ENCODE results near the gene DRAM1.
"Not testable (repeated sequence)": the region's sequence is repeated elsewhere in the genome, so short reads cannot be mapped to it uniquely, and the experiment has no call there.

Gene DRAM1

DNA sequence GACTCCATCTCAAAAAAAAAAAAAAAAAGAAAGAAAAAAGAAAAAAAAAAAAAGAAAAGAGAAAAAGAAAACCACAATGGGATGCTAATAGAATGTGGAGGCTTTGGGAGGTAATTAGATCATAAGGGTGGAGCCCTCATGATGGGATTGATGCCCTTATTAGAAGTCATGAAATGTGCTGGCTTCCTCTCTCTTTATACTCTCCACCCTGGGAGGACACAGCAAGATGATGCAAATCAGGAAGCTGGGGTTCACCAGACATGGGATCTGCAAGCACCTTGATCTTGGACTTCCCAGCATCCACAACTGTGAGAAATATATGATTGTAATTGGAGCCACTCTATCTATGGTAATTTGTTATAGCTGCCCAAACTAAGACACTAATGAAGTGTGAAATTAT is 13.4 kb upstream of the DRAM1 start:
- no peak overlapping the region for H3K9ac ChIP-seq (ENCODE audit: low read depth, low read length)
- no peaks in the 10 kb centered on the region for H3K27me3 ChIP-seq (ENCODE audit: control insufficient read depth, insufficient read depth, low read length)
- no peak overlapping the region for H3K4me2 ChIP-seq (ENCODE audit: low read length)
- H3K4me3 ChIP-seq (ENCODE audit: low read length) = no peak overlapping the region
- no peaks in the 10 kb centered on the region for H3K36me3 ChIP-seq (ENCODE audit: insufficient read depth, low read length)
- peaks cover 10% of the 10 kb centered on the region for H3K4me1 ChIP-seq (ENCODE audit: control insufficient read depth, insufficient read depth, low read length)
- no peaks in the 10 kb centered on the region for H3K9me3 ChIP-seq (replicated peaks; ENCODE audit: low read length)

GRCh38 chr12:101866615-101867373 is 10.6 kb upstream of the DRAM1 start:
- Histone ChIP-seq H3K9ac (ENCODE audit: low read depth, low read length) (no peak overlapping the region), H3K36me3 (ENCODE audit: insufficient read depth, low read length) (no peaks in the 10 kb centered on the region), H3K9me3 (replicated peaks; ENCODE audit: low read length) (no peaks in the 10 kb centered on the region), H3K27me3 (ENCODE audit: control insufficient read depth, insufficient read depth, low read length) (no peaks in the 10 kb centered on the region), H3K4me1 (ENCODE audit: control insufficient read depth, insufficient read depth, low read length) (no peaks in the 10 kb centered on the region), H3K4me2 (ENCODE audit: low read length) (no peak overlapping the region), H3K4me3 (ENCODE audit: low read length) (no peak overlapping the region)

GRCh38 chr12:101867619-101868018 is 9.8 kb upstream of the DRAM1 start:
- not testable (repeated sequence) for H3K4me3 ChIP-seq (ENCODE audit: low read length); H3K9ac ChIP-seq (ENCODE audit: low read depth, low read length); H3K36me3 ChIP-seq (ENCODE audit: insufficient read depth, low read length); H3K9me3 ChIP-seq (replicated peaks; ENCODE audit: low read length); H3K4me2 ChIP-seq (ENCODE audit: low read length); H3K27me3 ChIP-seq (ENCODE audit: control insufficient read depth, insufficient read depth, low read length); H3K4me1 ChIP-seq (ENCODE audit: control insufficient read depth, insufficient read depth, low read length)

DNA sequence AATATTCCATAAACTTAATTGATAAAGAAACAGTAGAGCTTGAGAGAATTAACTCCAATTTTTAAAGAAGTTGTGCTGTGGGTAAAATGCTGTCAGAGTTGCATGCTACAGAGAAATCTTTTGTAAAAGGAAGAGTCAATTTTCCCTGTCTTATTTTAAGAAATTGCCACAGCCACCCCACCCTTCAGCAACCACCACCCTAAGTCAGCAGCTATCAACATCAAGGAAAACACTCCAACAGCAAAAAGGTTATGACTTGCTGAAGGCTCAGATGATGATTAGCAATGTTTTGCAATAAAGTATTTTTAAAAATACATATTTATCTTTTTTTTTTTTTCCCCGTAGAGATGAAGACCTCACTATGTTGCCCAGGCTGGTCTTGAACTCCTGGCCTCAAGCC is 6.5 kb upstream of the DRAM1 start:
- no peak overlapping the region for H3K4me3 ChIP-seq (ENCODE audit: low read length)
- peaks cover 8% of the 10 kb centered on the region for H3K4me1 ChIP-seq (ENCODE audit: control insufficient read depth, insufficient read depth, low read length)
- H3K4me2 ChIP-seq (ENCODE audit: low read length) = no peak overlapping the region
- no peaks in the 10 kb centered on the region for H3K36me3 ChIP-seq (ENCODE audit: insufficient read depth, low read length)
- H3K9ac ChIP-seq (ENCODE audit: low read depth, low read length) = no peak overlapping the region
- no peaks in the 10 kb centered on the region for H3K27me3 ChIP-seq (ENCODE audit: control insufficient read depth, insufficient read depth, low read length)
- no peaks in the 10 kb centered on the region for H3K9me3 ChIP-seq (replicated peaks; ENCODE audit: low read length)

DNA sequence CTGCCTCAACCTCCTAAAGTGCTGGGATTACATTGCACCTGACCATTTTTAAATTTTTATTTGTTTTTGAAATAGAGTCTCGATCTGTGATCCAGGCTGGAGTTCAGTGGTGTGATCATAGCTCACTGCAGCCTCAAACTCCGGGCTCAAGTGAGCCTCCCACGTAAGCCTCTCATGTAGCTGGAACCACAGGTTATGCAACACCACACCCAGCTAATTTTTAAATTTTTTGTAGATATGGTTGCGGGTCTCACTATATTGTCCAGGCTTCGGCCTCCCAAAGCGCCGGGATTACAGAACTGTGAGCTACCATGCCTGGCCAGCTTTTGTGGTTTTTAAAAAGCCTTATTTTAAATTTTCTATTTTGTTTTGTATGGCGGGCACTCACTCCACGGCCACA is 2.2 kb upstream of the DRAM1 start:
- H3K4me3 ChIP-seq (ENCODE audit: low read length) = no peak overlapping the region
- H3K36me3 ChIP-seq (ENCODE audit: insufficient read depth, low read length) = no peaks in the 10 kb centered on the region
- no peaks in the 10 kb centered on the region for H3K27me3 ChIP-seq (ENCODE audit: control insufficient read depth, insufficient read depth, low read length)
- H3K9ac ChIP-seq (ENCODE audit: low read depth, low read length) = peak overlapping the region; percentile 22
- H3K4me1 ChIP-seq (ENCODE audit: control insufficient read depth, insufficient read depth, low read length) = peaks cover 20% of the 10 kb centered on the region
- H3K9me3 ChIP-seq (replicated peaks; ENCODE audit: low read length) = no peaks in the 10 kb centered on the region
- no peak overlapping the region for H3K4me2 ChIP-seq (ENCODE audit: low read length)

DNA sequence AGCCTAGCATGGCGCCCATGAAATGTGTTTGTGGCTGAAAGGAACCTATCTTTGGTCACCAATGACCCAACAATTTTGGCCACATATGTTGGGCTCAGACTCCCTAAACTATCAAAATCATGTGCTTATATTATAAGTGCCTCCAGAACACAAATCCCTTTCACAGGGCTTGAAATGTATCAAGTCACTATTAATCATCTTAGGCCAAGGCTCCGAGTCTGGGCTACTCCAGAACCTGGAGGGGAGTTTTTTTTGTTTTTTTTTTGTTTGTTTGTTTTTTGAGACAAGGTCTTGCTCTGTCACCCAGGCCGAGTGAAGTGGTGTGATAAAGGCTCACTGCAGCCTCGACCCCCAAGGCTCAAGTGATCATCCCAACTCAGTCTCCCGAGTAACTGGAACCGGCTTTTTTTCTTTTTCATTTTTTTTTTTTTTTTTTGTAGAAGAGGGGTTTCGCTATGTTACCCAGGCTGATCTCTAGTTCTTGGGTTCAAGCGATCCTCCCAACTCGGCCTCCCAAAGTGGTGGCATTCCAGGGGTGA is 989 bp upstream of the DRAM1 start:
- Histone ChIP-seq H3K36me3 (ENCODE audit: insufficient read depth, low read length) (peaks cover 2% of the 10 kb centered on the region), H3K4me3 (ENCODE audit: low read length) (peak overlapping the region; percentile 91), H3K4me1 (ENCODE audit: control insufficient read depth, insufficient read depth, low read length) (peaks cover 20% of the 10 kb centered on the region), H3K4me2 (ENCODE audit: low read length) (peak overlapping the region; percentile 84), H3K9ac (ENCODE audit: low read depth, low read length) (peak overlapping the region; percentile 96), H3K27me3 (ENCODE audit: control insufficient read depth, insufficient read depth, low read length) (no peaks in the 10 kb centered on the region), H3K9me3 (replicated peaks; ENCODE audit: low read length) (no peaks in the 10 kb centered on the region)

DNA sequence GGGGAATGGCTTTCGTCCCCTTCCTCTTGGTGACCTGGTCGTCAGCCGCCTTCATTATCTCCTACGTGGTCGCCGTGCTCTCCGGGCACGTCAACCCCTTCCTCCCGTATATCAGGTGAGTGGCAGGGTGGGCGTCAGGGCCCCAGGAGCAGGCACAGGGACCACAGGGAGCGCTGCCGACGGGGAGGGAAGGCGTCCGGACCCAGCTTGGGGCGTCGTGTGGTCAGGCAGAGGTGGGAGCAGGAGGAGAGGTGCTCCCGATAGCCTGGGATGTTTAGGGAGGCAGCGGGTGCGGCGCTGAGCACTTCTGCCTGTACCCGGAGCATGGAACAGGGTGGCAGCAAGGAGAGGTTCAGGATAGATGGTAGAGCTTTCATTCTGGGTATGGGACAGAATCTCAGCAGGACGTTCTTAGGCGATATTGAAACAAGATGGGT is 444 bp downstream of the DRAM1 start:
- peaks cover 20% of the 10 kb centered on the region for H3K4me1 ChIP-seq (ENCODE audit: control insufficient read depth, insufficient read depth, low read length)
- peak overlapping the region; percentile 84 for H3K4me2 ChIP-seq (ENCODE audit: low read length)

DNA sequence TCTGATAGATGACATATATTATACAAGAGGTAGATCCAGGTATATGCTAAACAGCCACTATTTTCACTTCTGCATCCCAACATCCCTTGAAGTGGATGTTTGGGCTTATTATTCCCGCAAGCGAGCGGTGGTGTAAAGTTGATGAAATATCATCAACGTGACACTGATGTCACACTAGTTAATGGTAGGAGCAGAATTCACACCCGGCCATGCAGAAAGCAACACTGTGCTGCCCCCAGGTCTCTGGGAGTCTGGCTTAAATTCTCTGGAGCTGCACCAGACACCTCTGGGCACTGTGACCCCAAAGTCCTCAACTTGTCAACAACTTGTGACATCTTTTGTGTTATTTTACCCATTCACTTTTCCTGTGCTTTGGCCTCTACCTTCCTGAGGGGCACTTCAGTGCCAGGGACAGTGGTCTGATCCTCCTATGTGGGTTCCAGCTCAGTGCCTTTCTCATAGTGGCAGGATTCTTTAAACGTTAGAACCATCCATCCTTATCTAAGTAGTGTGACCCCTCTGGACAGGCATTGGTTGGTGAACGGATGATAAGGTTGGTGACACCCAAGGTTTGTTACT is 952 bp downstream of the DRAM1 start:
- H3K27me3 ChIP-seq (ENCODE audit: control insufficient read depth, insufficient read depth, low read length) = no peaks in the 10 kb centered on the region
- H3K9me3 ChIP-seq (replicated peaks; ENCODE audit: low read length) = no peaks in the 10 kb centered on the region
- H3K4me3 ChIP-seq (ENCODE audit: low read length) = peak overlapping the region; percentile 91
- peaks cover 4% of the 10 kb centered on the region for H3K36me3 ChIP-seq (ENCODE audit: insufficient read depth, low read length)
- H3K9ac ChIP-seq (ENCODE audit: low read depth, low read length) = peak overlapping the region; percentile 96
- peaks cover 20% of the 10 kb centered on the region for H3K4me1 ChIP-seq (ENCODE audit: control insufficient read depth, insufficient read depth, low read length)
- H3K4me2 ChIP-seq (ENCODE audit: low read length) = peak overlapping the region; percentile 84

More for the DNA sequence above, 444 bp downstream of the DRAM1 start:
- Histone ChIP-seq H3K27me3 (ENCODE audit: control insufficient read depth, insufficient read depth, low read length) (no peaks in the 10 kb centered on the region), H3K36me3 (ENCODE audit: insufficient read depth, low read length) (peaks cover 4% of the 10 kb centered on the region), H3K4me3 (ENCODE audit: low read length) (peak overlapping the region; percentile 91), H3K9me3 (replicated peaks; ENCODE audit: low read length) (no peaks in the 10 kb centered on the region), H3K9ac (ENCODE audit: low read depth, low read length) (peak overlapping the region; percentile 96)

- peaks cover 4% of the 10 kb centered on the region for H3K36me3 ChIP-seq (ENCODE audit: insufficient read depth, low read length)
- no peaks in the 10 kb centered on the region for H3K27me3 ChIP-seq (ENCODE audit: control insufficient read depth, insufficient read depth, low read length)
- H3K4me3 ChIP-seq (ENCODE audit: low read length) = no peak overlapping the region
- peaks cover 14% of the 10 kb centered on the region for H3K4me1 ChIP-seq (ENCODE audit: control insufficient read depth, insufficient read depth, low read length)
- H3K9ac ChIP-seq (ENCODE audit: low read depth, low read length) = no peak overlapping the region
- H3K9me3 ChIP-seq (replicated peaks; ENCODE audit: low read length) = no peaks in the 10 kb centered on the region
- no peak overlapping the region for H3K4me2 ChIP-seq (ENCODE audit: low read length)
These were observed 3.4 kb downstream of the DRAM1 start for GRCh38 chr12:101880769-101881168.

DNA sequence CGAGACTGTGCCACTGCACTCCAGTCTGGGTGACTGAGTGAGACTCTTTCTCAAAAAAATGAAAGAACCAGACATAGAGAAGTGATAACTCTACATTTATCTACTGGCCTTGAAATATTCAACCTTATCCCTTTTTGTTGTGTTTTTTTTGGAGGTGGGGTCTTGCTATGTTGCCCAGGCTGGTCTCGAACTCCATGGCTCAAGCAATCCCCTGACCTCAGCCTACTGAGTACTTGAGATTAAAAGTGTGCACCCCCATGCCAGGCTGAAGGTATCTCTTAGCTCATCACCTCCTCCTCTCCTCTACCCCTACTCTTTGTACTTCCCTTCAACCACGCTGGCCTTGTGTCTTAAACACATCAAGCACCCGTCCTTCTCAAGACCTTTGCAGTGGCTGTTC is 3.8 kb downstream of the DRAM1 start:
- H3K4me2 ChIP-seq (ENCODE audit: low read length) = no peak overlapping the region
- H3K9me3 ChIP-seq (replicated peaks; ENCODE audit: low read length) = no peaks in the 10 kb centered on the region
- no peak overlapping the region for H3K4me3 ChIP-seq (ENCODE audit: low read length)
- H3K4me1 ChIP-seq (ENCODE audit: control insufficient read depth, insufficient read depth, low read length) = peaks cover 9% of the 10 kb centered on the region
- peaks cover 4% of the 10 kb centered on the region for H3K36me3 ChIP-seq (ENCODE audit: insufficient read depth, low read length)
- no peak overlapping the region for H3K9ac ChIP-seq (ENCODE audit: low read depth, low read length)
- H3K27me3 ChIP-seq (ENCODE audit: control insufficient read depth, insufficient read depth, low read length) = no peaks in the 10 kb centered on the region

- Histone ChIP-seq H3K27me3 (ENCODE audit: control insufficient read depth, insufficient read depth, low read length) (no peaks in the 10 kb centered on the region), H3K36me3 (ENCODE audit: insufficient read depth, low read length) (peaks cover 4% of the 10 kb centered on the region), H3K4me2 (ENCODE audit: low read length) (no peak overlapping the region), H3K9ac (ENCODE audit: low read depth, low read length) (no peak overlapping the region), H3K4me1 (ENCODE audit: control insufficient read depth, insufficient read depth, low read length) (no peaks in the 10 kb centered on the region), H3K4me3 (ENCODE audit: low read length) (no peak overlapping the region), H3K9me3 (replicated peaks; ENCODE audit: low read length) (no peaks in the 10 kb centered on the region)
These were observed 6.8 kb downstream of the DRAM1 start for GRCh38 chr12:101884174-101884573.

Measured in skeletal muscle satellite cell (primary cell).